ENCODE data around the gene GTF2F2.

The GTF2F2 gene

GRCh38 chr13:45199711-45200110 is 79.4 kb downstream of the GTF2F2 start:
- no peak overlapping the region for H3K4me3 ChIP-seq (ENCODE audit: control insufficient read depth in 1 of 7, extremely low read depth in 1 of 7, insufficient read depth in 4 of 7, low read depth in 2 of 7, low read length in 6 of 7)
- POLR2A ChIA-PET, result interaction anchor here (1.1 kb wide), 1 partner anchor 9 kb away, joined by 3 read pairs; no protein-coding TSS in a partner anchor
- peaks cover 4 to 16% (median 6%) of the 10 kb centered on the region in 4 experiments for H3K4me1 ChIP-seq (ENCODE audit: control extremely low read depth in 1 of 4, control insufficient read depth in 4 of 4, insufficient read depth in 4 of 4, low read length in 3 of 4)
- 100% methylated on average over 2 of the region's 4 CpGs for WGBS (ENCODE audit: insufficient coverage)
- H3K27ac ChIP-seq (ENCODE audit: insufficient read depth in 1 of 2, low read depth in 1 of 2, low read length in 2 of 2, poor library complexity in 1 of 2, severe bottlenecking in 2 of 2), result no peak overlapping the region
- DNase-seq, result no peak
- no peaks in the 10 kb centered on the region for H3K9me3 ChIP-seq (ENCODE audit: control extremely low read depth in 1 of 5, control insufficient read depth in 4 of 5, insufficient read depth in 2 of 5, low read depth in 1 of 5, low read length in 4 of 5)
- CTCF ChIA-PET, result interaction anchor here (0.6 to 1.4 kb wide), 3 partner anchors 107 to 159 kb away, joined by 3 to 4 read pairs (median 3); no protein-coding TSS in a partner anchor
- H3K27me3 ChIP-seq (replicated peaks in 2 of 5; ENCODE audit: control insufficient read depth in 4 of 5, insufficient read depth in 5 of 5, low read length in 4 of 5), result no peaks in the 10 kb centered on the region
- H3K36me3 ChIP-seq (ENCODE audit: control insufficient read depth in 4 of 4, insufficient read depth in 4 of 4, low read length in 3 of 4), result peaks cover 0 to 6% (median 2%) of the 10 kb centered on the region in 4 experiments

- Histone ChIP-seq H3K27me3 (replicated peaks in 2 of 5; ENCODE audit: control insufficient read depth in 4 of 5, insufficient read depth in 5 of 5, low read length in 4 of 5) (no peaks in the 10 kb centered on the region), H3K4me1 (ENCODE audit: control extremely low read depth in 1 of 4, control insufficient read depth in 4 of 4, insufficient read depth in 4 of 4, low read length in 3 of 4) (peaks cover 0 to 13% (median under 1%) of the 10 kb centered on the region in 4 experiments), H3K4me3 (ENCODE audit: control insufficient read depth in 1 of 7, extremely low read depth in 1 of 7, insufficient read depth in 4 of 7, low read depth in 2 of 7, low read length in 6 of 7) (no peak within 1 kb of the TSS), H3K27ac (ENCODE audit: insufficient read depth in 1 of 2, low read depth in 1 of 2, low read length in 2 of 2, poor library complexity in 1 of 2, severe bottlenecking in 2 of 2) (no peak within 1 kb of the TSS), H3K36me3 (ENCODE audit: control insufficient read depth in 4 of 4, insufficient read depth in 4 of 4, low read length in 3 of 4) (peaks cover 0 to 6% (median 2%) of the 10 kb centered on the region in 4 experiments), H3K9me3 (ENCODE audit: control extremely low read depth in 1 of 5, control insufficient read depth in 4 of 5, insufficient read depth in 2 of 5, low read depth in 1 of 5, low read length in 4 of 5) (no peaks in the 10 kb centered on the region)
- POLR2A ChIA-PET, result interaction anchor here (0.6 kb wide), 2 partner anchors 10 to 12 kb away, joined by 4 to 6 read pairs; no protein-coding TSS in a partner anchor
- no peak for DNase-seq
- no CpG with 5 or more reads among the region's 2 CpGs for WGBS (ENCODE audit: insufficient coverage)
- CTCF ChIA-PET, result no interaction called here
These were observed 80.5 kb downstream of the GTF2F2 start, which contains the start of gene KCTD4 for GRCh38 chr13:45200701-45201232. Gene KCTD4, minus strand, starts transcription at chr13:45201045. Its CDS starts 6,478 bp downstream, at chr13:45194567.

- CTCF ChIA-PET, result interaction anchor here (1.5 kb wide), 1 partner anchor 21 kb away, joined by 3 read pairs; no protein-coding TSS in a partner anchor
- Histone ChIP-seq H3K27ac (ENCODE audit: insufficient read depth in 1 of 2, low read depth in 1 of 2, low read length in 2 of 2, poor library complexity in 1 of 2, severe bottlenecking in 2 of 2) (no peak overlapping the region), H3K9me3 (ENCODE audit: control extremely low read depth in 1 of 5, control insufficient read depth in 4 of 5, insufficient read depth in 2 of 5, low read depth in 1 of 5, low read length in 4 of 5) (no peaks in the 10 kb centered on the region), H3K4me1 (ENCODE audit: control extremely low read depth in 1 of 4, control insufficient read depth in 4 of 4, insufficient read depth in 4 of 4, low read length in 3 of 4) (peaks cover 0 to 3% (median 0%) of the 10 kb centered on the region in 4 experiments), H3K27me3 (replicated peaks in 2 of 5; ENCODE audit: control insufficient read depth in 4 of 5, insufficient read depth in 5 of 5, low read length in 4 of 5) (no peaks in the 10 kb centered on the region), H3K4me3 (ENCODE audit: control insufficient read depth in 1 of 7, extremely low read depth in 1 of 7, insufficient read depth in 4 of 7, low read depth in 2 of 7, low read length in 6 of 7) (no peak overlapping the region), H3K36me3 (ENCODE audit: control insufficient read depth in 4 of 4, insufficient read depth in 4 of 4, low read length in 3 of 4) (peaks cover 0 to 16% (median 9%) of the 10 kb centered on the region in 4 experiments)
- WGBS (ENCODE audit: insufficient coverage), result 68% methylated on average over 4 of the region's 5 CpGs
- POLR2A ChIA-PET, result no interaction called here
- DNase-seq, result peak in 2 of 3 donors; percentile 41 to 56
These were observed 84.8 kb downstream of the GTF2F2 start for GRCh38 chr13:45205124-45205523.

- ChIA-PET POLR2A (no interaction called here), CTCF (interaction anchor here (1.3 kb wide), 1 partner anchor 28 kb away, joined by 4 read pairs; no protein-coding TSS in a partner anchor)
- peaks cover 0 to 20% (median 13%) of the 10 kb centered on the region in 4 experiments for H3K36me3 ChIP-seq (ENCODE audit: control insufficient read depth in 4 of 4, insufficient read depth in 4 of 4, low read length in 3 of 4)
- H3K9me3 ChIP-seq (ENCODE audit: control extremely low read depth in 1 of 5, control insufficient read depth in 4 of 5, insufficient read depth in 2 of 5, low read depth in 1 of 5, low read length in 4 of 5), result no peaks in the 10 kb centered on the region
- no peaks in the 10 kb centered on the region for H3K27me3 ChIP-seq (replicated peaks in 2 of 5; ENCODE audit: control insufficient read depth in 4 of 5, insufficient read depth in 5 of 5, low read length in 4 of 5)
- H3K4me1 ChIP-seq (ENCODE audit: control extremely low read depth in 1 of 4, control insufficient read depth in 4 of 4, insufficient read depth in 4 of 4, low read length in 3 of 4), result peaks cover 0 to 3% (median 0%) of the 10 kb centered on the region in 4 experiments
- no peak overlapping the region for H3K4me3 ChIP-seq (ENCODE audit: control insufficient read depth in 1 of 7, extremely low read depth in 1 of 7, insufficient read depth in 4 of 7, low read depth in 2 of 7, low read length in 6 of 7)
- DNase-seq, result no peak
- H3K27ac ChIP-seq (ENCODE audit: insufficient read depth in 1 of 2, low read depth in 1 of 2, low read length in 2 of 2, poor library complexity in 1 of 2, severe bottlenecking in 2 of 2), result no peak overlapping the region
These were observed 86.0 kb downstream of the GTF2F2 start for GRCh38 chr13:45206340-45206739.

- H3K4me1 ChIP-seq (ENCODE audit: control extremely low read depth in 1 of 4, control insufficient read depth in 4 of 4, insufficient read depth in 4 of 4, low read length in 3 of 4), result peaks cover 0 to 3% (median 0%) of the 10 kb centered on the region in 4 experiments
- CTCF ChIA-PET, result interaction anchor here (0.7 to 1.3 kb wide), 2 partner anchors 10 to 29 kb away, joined by 3 to 4 read pairs; no protein-coding TSS in a partner anchor
- H3K27ac ChIP-seq (ENCODE audit: insufficient read depth in 1 of 2, low read depth in 1 of 2, low read length in 2 of 2, poor library complexity in 1 of 2, severe bottlenecking in 2 of 2), result no peak overlapping the region
- DNase-seq, result no peak
- H3K27me3 ChIP-seq (replicated peaks in 2 of 5; ENCODE audit: control insufficient read depth in 4 of 5, insufficient read depth in 5 of 5, low read length in 4 of 5), result no peaks in the 10 kb centered on the region
- no peaks in the 10 kb centered on the region for H3K9me3 ChIP-seq (ENCODE audit: control extremely low read depth in 1 of 5, control insufficient read depth in 4 of 5, insufficient read depth in 2 of 5, low read depth in 1 of 5, low read length in 4 of 5)
- H3K36me3 ChIP-seq (ENCODE audit: control insufficient read depth in 4 of 4, insufficient read depth in 4 of 4, low read length in 3 of 4), result peaks cover 0 to 18% (median 12%) of the 10 kb centered on the region in 4 experiments
- H3K4me3 ChIP-seq (ENCODE audit: control insufficient read depth in 1 of 7, extremely low read depth in 1 of 7, insufficient read depth in 4 of 7, low read depth in 2 of 7, low read length in 6 of 7), result no peak overlapping the region
- POLR2A ChIA-PET, result no interaction called here
- 100% methylated on average over 3 of the region's 4 CpGs for WGBS (ENCODE audit: insufficient coverage)
These were observed 87.0 kb downstream of the GTF2F2 start for GRCh38 chr13:45207319-45207718.

- H3K4me1 ChIP-seq (ENCODE audit: control extremely low read depth in 1 of 4, control insufficient read depth in 4 of 4, insufficient read depth in 4 of 4, low read length in 3 of 4), result peaks cover 0 to 3% (median 0%) of the 10 kb centered on the region in 4 experiments
- WGBS (ENCODE audit: insufficient coverage), result no CpG with 5 or more reads among the region's 2 CpGs
- no peaks in the 10 kb centered on the region for H3K27me3 ChIP-seq (replicated peaks in 2 of 5; ENCODE audit: control insufficient read depth in 4 of 5, insufficient read depth in 5 of 5, low read length in 4 of 5)
- no peak for DNase-seq
- no peak overlapping the region for H3K4me3 ChIP-seq (ENCODE audit: control insufficient read depth in 1 of 7, extremely low read depth in 1 of 7, insufficient read depth in 4 of 7, low read depth in 2 of 7, low read length in 6 of 7)
- H3K36me3 ChIP-seq (ENCODE audit: control insufficient read depth in 4 of 4, insufficient read depth in 4 of 4, low read length in 3 of 4), result peaks cover 0 to 18% (median 12%) of the 10 kb centered on the region in 4 experiments
- H3K9me3 ChIP-seq (ENCODE audit: control extremely low read depth in 1 of 5, control insufficient read depth in 4 of 5, insufficient read depth in 2 of 5, low read depth in 1 of 5, low read length in 4 of 5), result no peaks in the 10 kb centered on the region
- no peak overlapping the region for H3K27ac ChIP-seq (ENCODE audit: insufficient read depth in 1 of 2, low read depth in 1 of 2, low read length in 2 of 2, poor library complexity in 1 of 2, severe bottlenecking in 2 of 2)
- ChIA-PET CTCF (interaction anchor here (1.4 kb wide), 1 partner anchor 41 kb away, joined by 3 read pairs; no protein-coding TSS in a partner anchor), POLR2A (no interaction called here)
These were observed 87.8 kb downstream of the GTF2F2 start for GRCh38 chr13:45208132-45208531.

- ChIA-PET CTCF (interaction anchor here (1.4 kb wide), 2 partner anchors 40 to 72 kb away, joined by 3 read pairs; no protein-coding TSS in a partner anchor), POLR2A (no interaction called here)
- Histone ChIP-seq H3K9me3 (ENCODE audit: control extremely low read depth in 1 of 5, control insufficient read depth in 4 of 5, insufficient read depth in 2 of 5, low read depth in 1 of 5, low read length in 4 of 5) (no peaks in the 10 kb centered on the region), H3K4me3 (ENCODE audit: control insufficient read depth in 1 of 7, extremely low read depth in 1 of 7, insufficient read depth in 4 of 7, low read depth in 2 of 7, low read length in 6 of 7) (no peak overlapping the region), H3K4me1 (ENCODE audit: control extremely low read depth in 1 of 4, control insufficient read depth in 4 of 4, insufficient read depth in 4 of 4, low read length in 3 of 4) (peaks cover 0 to 3% (median 0%) of the 10 kb centered on the region in 4 experiments), H3K27ac (ENCODE audit: insufficient read depth in 1 of 2, low read depth in 1 of 2, low read length in 2 of 2, poor library complexity in 1 of 2, severe bottlenecking in 2 of 2) (no peak overlapping the region), H3K36me3 (ENCODE audit: control insufficient read depth in 4 of 4, insufficient read depth in 4 of 4, low read length in 3 of 4) (peaks cover 0 to 18% (median 12%) of the 10 kb centered on the region in 4 experiments), H3K27me3 (replicated peaks in 2 of 5; ENCODE audit: control insufficient read depth in 4 of 5, insufficient read depth in 5 of 5, low read length in 4 of 5) (no peaks in the 10 kb centered on the region)
- no peak for DNase-seq
These were observed 88.9 kb downstream of the GTF2F2 start for GRCh38 chr13:45209229-45209628.

Measured in common myeloid progenitor, CD34-positive (primary cell).